GM23248 (cell line): ENCODE data around the gene POC5. TPM values are rescaled to one million over a fixed set of nuclear protein-coding genes. Genes with fewer than 3 reads are reported as not detected.

Source experiments
- DNase-seq: peaks from one replicate; pipeline ENCODE4 v3.0.0-alpha.2; 2015
- H2AFZ ChIP-seq: fragments of 200-600 bp; sonication (generic); 2 replicates; pipeline ENCODE4 v1.6.1; 2016; ENCODE audit warnings: antibody characterized with exemption
- H3F3A ChIP-seq: fragments of 200-600 bp; sonication (generic); 2 replicates; pipeline ENCODE4 v1.6.1; 2016; ENCODE audit warnings: mild to moderate bottlenecking, antibody characterized with exemption, mixed run types; ENCODE audit not compliant: insufficient read depth
- H3K27ac ChIP-seq: fragments of 200-600 bp; sonication (generic); 2 replicates; pipeline ENCODE4 v1.5.1; 2016; ENCODE audit warnings: mild to moderate bottlenecking
- H3K27me3 ChIP-seq: fragments of 200-600 bp; sonication (generic); replicated peaks from 2 replicates; pipeline ENCODE4 v1.6.1; 2016; ENCODE audit warnings: mild to moderate bottlenecking; ENCODE audit not compliant: insufficient read depth
- H3K36me3 ChIP-seq: fragments of 200-600 bp; sonication (generic); 2 replicates; pipeline ENCODE4 v1.6.1; 2016; ENCODE audit warnings: low read depth, mild to moderate bottlenecking
- H3K4me1 ChIP-seq: fragments of 200-600 bp; sonication (generic); 2 replicates; pipeline ENCODE4 v1.6.1; 2016; ENCODE audit warnings: mild to moderate bottlenecking; ENCODE audit not compliant: insufficient read depth
- H3K4me2 ChIP-seq: fragments of 200-600 bp; sonication (generic); one replicate; pipeline ENCODE4 v1.6.1; 2016; ENCODE audit warnings: mild to moderate bottlenecking; ENCODE audit not compliant: unreplicated experiment
- H3K4me3 ChIP-seq: fragments of 200-600 bp; sonication (generic); 2 replicates; pipeline ENCODE4 v1.5.1; 2016; ENCODE audit warnings: mild to moderate bottlenecking
- H3K79me2 ChIP-seq: fragments of 200-600 bp; sonication (generic); 2 replicates; pipeline ENCODE4 v1.6.1; 2016; ENCODE audit warnings: mild to moderate bottlenecking; ENCODE audit not compliant: insufficient read depth
- H3K9ac ChIP-seq: fragments of 200-600 bp; sonication (generic); 2 replicates; pipeline ENCODE4 v1.6.1; 2016; ENCODE audit warnings: mild to moderate bottlenecking
- H3K9me2 ChIP-seq: fragments of 200-600 bp; sonication (generic); 2 replicates; pipeline ENCODE4 v1.6.1; 2016; ENCODE audit warnings: mixed run types, mild to moderate bottlenecking, moderate library complexity; ENCODE audit not compliant: insufficient read depth
- H3K9me3 ChIP-seq: fragments of 200-600 bp; sonication (generic); one replicate; pipeline ENCODE4 v1.6.1; 2017; ENCODE audit warnings: low read depth
- H4K20me1 ChIP-seq: fragments of 200-600 bp; sonication (generic); 2 replicates; pipeline ENCODE4 v1.6.0; 2016; ENCODE audit not compliant: insufficient read depth
- EZH2 ChIP-seq: fragments of 200-600 bp; sonication (generic); IDR thresholded peaks from 2 replicates; pipeline ENCODE4 v1.6.1; 2018; ENCODE audit warnings: antibody characterized with exemption, mild to moderate bottlenecking; ENCODE audit not compliant: insufficient read depth, poor library complexity, severe bottlenecking
- EZH2phosphoT487 ChIP-seq: fragments of 200-600 bp; sonication (generic); IDR thresholded peaks from 2 replicates; pipeline ENCODE4 v1.6.1; 2018; ENCODE audit warnings: antibody characterized with exemption, moderate library complexity, mild to moderate bottlenecking, low read depth; ENCODE audit not compliant: insufficient read depth
- WGBS, 2 experiments: methylation state at CpG; one replicate each; pipeline ENCODE4 v1.1.6; 2015 to 2017; ENCODE audit warnings: low lambda C conversion rate in 2 of 2, low coverage in 1 of 2; ENCODE audit errors: missing lambda C conversion rate in 2 of 2; 5-methylcytosine and 5-hydroxymethylcytosine counted together
- in situ Hi-C: fragments of 300-500 bp; cut with MboI; formaldehyde crosslinking; loops from 2 replicates; pipeline ENCODE4 v1.15.0; 2020
- polyA plus RNA-seq: library from polyadenylated mRNA; unstranded; fragments of >200 nt; fragmentation: Nextera tagmentation; extraction: Ambion mirVana; gene quantifications from 2 replicates; pipeline ENCODE4 v1.2.1, GENCODE V29; 2016
- total RNA-seq: library from RNA; depleted of rRNA; stranded (reverse); fragments of >200 nt; shearing (Covaris generic); gene quantifications from 2 replicates; pipeline ENCODE4 v1.2.3, GENCODE V29; 2014; rRNA removed

POC5 gene
- total RNA-seq (14.5 and 17.4 TPM in 2 replicates), polyA plus RNA-seq (7.7 and 7.9 TPM in 2 replicates)

GRCh38 chr5:75717082-75717922, at the start of gene POC5:
Gene POC5, minus strand, starts transcription at chr5:75717437. Its CDS starts 4,500 bp downstream, at chr5:75712937.
- H2AFZ ChIP-seq: peak within 1 kb of the TSS; percentile 88
- H3K9me3 ChIP-seq: no peaks in the 10 kb centered on the region
- peaks cover 42% of the 10 kb centered on the region for H3K79me2 ChIP-seq
- H3K27me3 ChIP-seq: no peaks in the 10 kb centered on the region
- H3K4me1 ChIP-seq: peaks cover 4% of the 10 kb centered on the region; the same call in 1 of the 2 replicates
- no peaks in the 10 kb centered on the region for H3K9me2 ChIP-seq
- 10 to 11% methylated on average over 49 to 51 of the region's 51 CpGs for WGBS, 2 experiments
- TF ChIP-seq EZH2phosphoT487: no peak
- no peak for TF ChIP-seq EZH2
- peak within 1 kb of the TSS; percentile 71 for H3K27ac ChIP-seq
- in situ Hi-C loops: no loop called here
- H3K36me3 ChIP-seq: 0 out of 2 replicates have a peak, but pooled peaks cover 3% of the 10 kb centered on the region
- DNase-seq: peak; percentile 98
- H3K4me3 ChIP-seq: peak within 1 kb of the TSS; percentile 87
- no peaks in the 10 kb centered on the region; the same call in 1 of the 2 replicates for H3F3A ChIP-seq
- no peaks in the 10 kb centered on the region for H4K20me1 ChIP-seq
- H3K9ac ChIP-seq: peak within 1 kb of the TSS; percentile 83
- peak within 1 kb of the TSS; percentile 91 for H3K4me2 ChIP-seq

GRCh38 chr5:75758116-75758515, 40.9 kb upstream of the POC5 start:
- H3K9me2 ChIP-seq: no peaks in the 10 kb centered on the region
- no peaks in the 10 kb centered on the region for H3K9me3 ChIP-seq
- WGBS, 2 experiments: 24 to 29% methylated on average over 5 of the region's 5 CpGs
- no peaks in the 10 kb centered on the region for H3K27me3 ChIP-seq
- no peaks in the 10 kb centered on the region for H3F3A ChIP-seq
- no peaks in the 10 kb centered on the region for H3K36me3 ChIP-seq
- DNase-seq: no peak
- TF ChIP-seq EZH2: no peak
- TF ChIP-seq EZH2phosphoT487: no peak
- H2AFZ ChIP-seq: no peak overlapping the region
- no peaks in the 10 kb centered on the region for H4K20me1 ChIP-seq
- no peak overlapping the region for H3K27ac ChIP-seq
- H3K9ac ChIP-seq: no peak overlapping the region
- H3K4me2 ChIP-seq: no peak overlapping the region
- in situ Hi-C loops: no loop called here
- H3K79me2 ChIP-seq: no peaks in the 10 kb centered on the region
- H3K4me1 ChIP-seq: no peaks in the 10 kb centered on the region
- H3K4me3 ChIP-seq: no peak overlapping the region

- DNase-seq: peak; percentile 19
Observed at GRCh38 chr5:75756981-75757380, 39.7 kb upstream of the POC5 start.

GRCh38 chr5:75756211-75756610, 39.0 kb upstream of the POC5 start:
- no peak overlapping the region for H3K27ac ChIP-seq
- WGBS, 2 experiments: 0 to 1% methylated on average over 2 of the region's 2 CpGs
- H3K4me3 ChIP-seq: no peak overlapping the region
- no peaks in the 10 kb centered on the region for H3K4me1 ChIP-seq
- H3K79me2 ChIP-seq: no peaks in the 10 kb centered on the region
- no peaks in the 10 kb centered on the region for H3K36me3 ChIP-seq
- no peak overlapping the region for H3K4me2 ChIP-seq
- H3K9me2 ChIP-seq: no peaks in the 10 kb centered on the region
- H2AFZ ChIP-seq: no peak overlapping the region
- no peak for DNase-seq
- TF ChIP-seq EZH2phosphoT487 (no peak), EZH2 (no peak)
- in situ Hi-C loops: no loop called here
- H3K9me3 ChIP-seq: no peaks in the 10 kb centered on the region
- no peaks in the 10 kb centered on the region for H3F3A ChIP-seq
- no peak overlapping the region for H3K9ac ChIP-seq
- no peaks in the 10 kb centered on the region for H4K20me1 ChIP-seq
- no peaks in the 10 kb centered on the region for H3K27me3 ChIP-seq

More at GRCh38 chr5:75756981-75757380, 39.7 kb upstream of the POC5 start:
- Histone ChIP-seq H3K9ac (no peak overlapping the region), H4K20me1 (no peaks in the 10 kb centered on the region), H3K36me3 (no peaks in the 10 kb centered on the region), H3K4me1 (no peaks in the 10 kb centered on the region), H3K27ac (no peak overlapping the region), H3K4me3 (no peak overlapping the region), H2AFZ (no peak overlapping the region), H3K4me2 (no peak overlapping the region), H3F3A (no peaks in the 10 kb centered on the region), H3K9me2 (no peaks in the 10 kb centered on the region), H3K27me3 (no peaks in the 10 kb centered on the region), H3K79me2 (no peaks in the 10 kb centered on the region), H3K9me3 (no peaks in the 10 kb centered on the region)
- in situ Hi-C loops: no loop called here
- TF ChIP-seq EZH2phosphoT487: no peak
- no peak for TF ChIP-seq EZH2
